Activated CD8-positive, alpha-beta T cell treated with anti-CD3 and anti-CD28 coated beads for 36 hours (primary cell): Measurements from ENCODE around the gene RGS19. TPM values are rescaled to one million over a fixed set of nuclear protein-coding genes. Genes with fewer than 3 reads are reported as not detected.
A peak's percentile ranks its signal among the peaks of the same experiment; 100 is the strongest.

Experiments used
- ATAC-seq: fragments of 200-7000 bp; cut with Tn5 transposase; one replicate; pipeline ENCODE4 v1.10.0; 2021; ENCODE audit warnings: mild to moderate bottlenecking, moderate library complexity
- CTCF ChIA-PET: fragments of 350-600 bp; sonication (Branson Sonifier 250); formaldehyde crosslinking; loops from one replicate; lab custom pipeline; 2021; ENCODE audit warnings: antibody characterized with exemption; lab: Charles Lee
- POLR2A ChIA-PET: fragments of 350-600 bp; sonication (Branson Sonifier 250); formaldehyde crosslinking; loops from one replicate; lab custom pipeline; 2021; ENCODE audit warnings: antibody characterized with exemption; lab: Charles Lee
- DNase-seq: peaks from one replicate; pipeline ENCODE4 v3.0.0-alpha.2; 2020
- H3K27ac Mint-ChIP-seq: one replicate; pipeline ENCODE4 v1.8.0; 2021; ENCODE audit warnings: mild to moderate bottlenecking, mixed read lengths
- H3K27me3 Mint-ChIP-seq: one replicate; pipeline ENCODE4 v1.8.0; 2021; ENCODE audit warnings: mixed read lengths
- H3K36me3 Mint-ChIP-seq: one replicate; pipeline ENCODE4 v1.8.0; 2021; ENCODE audit warnings: low read depth, mixed read lengths
- H3K4me1 Mint-ChIP-seq: one replicate; pipeline ENCODE4 v1.8.0; 2021; ENCODE audit warnings: low read depth, mixed read lengths
- H3K4me3 Mint-ChIP-seq: one replicate; pipeline ENCODE4 v1.8.0; 2021; ENCODE audit warnings: mild to moderate bottlenecking, moderate library complexity, mixed read lengths
- H3K9me3 Mint-ChIP-seq: one replicate; pipeline ENCODE4 v1.8.0; 2021; ENCODE audit warnings: mixed read lengths
- CTCF ChIP-seq: fragments of 200-600 bp; IDR thresholded peaks from one replicate; pipeline ENCODE4 v1.8.0; 2022; ENCODE audit warnings: antibody characterized with exemption, mild to moderate bottlenecking
- intact Hi-C: fragments of 100-400 bp; cut with micrococcal nuclease; formaldehyde crosslinking; loops from one replicate; pipeline ENCODE4 v1.10.0; 2022
- total RNA-seq, 2 experiments: library from RNA; stranded (reverse); gene quantifications; one replicate each; pipeline ENCODE4 v1.2.3, GENCODE V29; 2021

RGS19 gene
- total RNA-seq, 2 experiments from 2014 or later: 42.5 to 44.1 TPM

GRCh38 chr20:64074184-64074789 lies 5.0 kb downstream of the RGS19 start:
- ChIA-PET POLR2A (no interaction called here), CTCF (interaction anchor here (0.8 to 1.4 kb wide), 3 partner anchors 8 to 35 kb away, joined by 3 to 4 read pairs (median 3); no protein-coding TSS in a partner anchor)
- Mint-ChIP-seq H3K4me1 (no peaks in the 10 kb centered on the region), H3K36me3 (peaks cover 5% of the 10 kb centered on the region), H3K27me3 (no peaks in the 10 kb centered on the region), H3K9me3 (no peaks in the 10 kb centered on the region), H3K27ac (no peak overlapping the region), H3K4me3 (no peak overlapping the region)
- TF ChIP-seq CTCF: no peak
- DNase-seq (no peak), ATAC-seq (no peak)
- intact Hi-C loops: no loop called here

- no peak for TF ChIP-seq CTCF
- H3K27ac Mint-ChIP-seq: peak overlapping the region; percentile 25
- ChIA-PET POLR2A (no interaction called here), CTCF (interaction anchor here (0.8 to 1.3 kb wide), 2 partner anchors 9 to 35 kb away, joined by 3 read pairs; no protein-coding TSS in a partner anchor)
- intact Hi-C loops: no loop called here
- DNase-seq (no peak), ATAC-seq (no peak)
- H3K9me3 Mint-ChIP-seq: no peaks in the 10 kb centered on the region
- H3K27me3 Mint-ChIP-seq: no peaks in the 10 kb centered on the region
- H3K36me3 Mint-ChIP-seq: peaks cover 2% of the 10 kb centered on the region
- H3K4me1 Mint-ChIP-seq: no peaks in the 10 kb centered on the region
- H3K4me3 Mint-ChIP-seq: no peak overlapping the region
These were observed 5.7 kb downstream of the RGS19 start for GRCh38 chr20:64073476-64074183.

- DNase-seq (no peak), ATAC-seq (no peak)
- H3K4me1 Mint-ChIP-seq: peaks cover 3% of the 10 kb centered on the region
- no peaks in the 10 kb centered on the region for H3K9me3 Mint-ChIP-seq
- peaks cover 2% of the 10 kb centered on the region for H3K36me3 Mint-ChIP-seq
- ChIA-PET CTCF (interaction anchor here (1.2 to 1.3 kb wide), 2 partner anchors 11 to 34 kb away, joined by 3 read pairs; no protein-coding TSS in a partner anchor), POLR2A (interaction anchor here (1.0 kb wide), 1 partner anchor 8 kb away, joined by 4 read pairs; no protein-coding TSS in a partner anchor)
- H3K27ac Mint-ChIP-seq: no peak overlapping the region
- no peak overlapping the region for H3K4me3 Mint-ChIP-seq
- no peak for TF ChIP-seq CTCF
- H3K27me3 Mint-ChIP-seq: no peaks in the 10 kb centered on the region
- intact Hi-C loops: no loop called here
These were observed 6.7 kb downstream of the RGS19 start for GRCh38 chr20:64072498-64073063.

- no peak overlapping the region for H3K4me3 Mint-ChIP-seq
- ChIA-PET POLR2A (no interaction called here), CTCF (interaction anchor here (0.9 to 1.3 kb wide), 3 partner anchors 12 to 33 kb away, joined by 3 read pairs; no protein-coding TSS in a partner anchor)
- peak overlapping the region; percentile 25 for H3K27ac Mint-ChIP-seq
- no peak for ATAC-seq
- no peaks in the 10 kb centered on the region for H3K27me3 Mint-ChIP-seq
- H3K4me1 Mint-ChIP-seq: peaks cover 8% of the 10 kb centered on the region
- peaks cover 2% of the 10 kb centered on the region for H3K36me3 Mint-ChIP-seq
- H3K9me3 Mint-ChIP-seq: no peaks in the 10 kb centered on the region
- intact Hi-C loops: no loop called here
- TF ChIP-seq CTCF: no peak
- DNase-seq: no peak
These were observed 7.7 kb downstream of the RGS19 start for GRCh38 chr20:64071341-64072332.
